ENCODE results near the gene MYO7B.

DNA sequence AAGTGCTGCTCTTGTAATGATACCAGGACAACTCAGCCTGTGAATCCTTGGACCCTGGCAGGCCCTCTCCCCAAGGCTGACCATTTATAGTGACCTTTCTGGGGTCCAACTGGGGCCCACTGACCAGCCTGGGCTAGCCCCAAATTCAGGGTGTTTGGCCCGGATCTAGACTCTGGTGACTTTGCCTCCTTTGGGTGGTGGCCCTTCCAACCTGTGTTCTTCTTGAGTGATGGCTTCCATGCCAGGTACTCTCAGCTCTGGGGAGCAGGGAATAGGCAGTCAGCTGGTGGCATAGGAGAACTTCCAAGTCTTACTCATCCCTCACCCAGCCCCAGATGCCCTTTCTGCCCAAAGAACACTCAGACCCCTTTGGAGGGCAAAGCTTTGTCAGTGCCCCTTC lies 10.3 kb downstream of the MYO7B start:
- TF ChIP-seq, protein P1, sequence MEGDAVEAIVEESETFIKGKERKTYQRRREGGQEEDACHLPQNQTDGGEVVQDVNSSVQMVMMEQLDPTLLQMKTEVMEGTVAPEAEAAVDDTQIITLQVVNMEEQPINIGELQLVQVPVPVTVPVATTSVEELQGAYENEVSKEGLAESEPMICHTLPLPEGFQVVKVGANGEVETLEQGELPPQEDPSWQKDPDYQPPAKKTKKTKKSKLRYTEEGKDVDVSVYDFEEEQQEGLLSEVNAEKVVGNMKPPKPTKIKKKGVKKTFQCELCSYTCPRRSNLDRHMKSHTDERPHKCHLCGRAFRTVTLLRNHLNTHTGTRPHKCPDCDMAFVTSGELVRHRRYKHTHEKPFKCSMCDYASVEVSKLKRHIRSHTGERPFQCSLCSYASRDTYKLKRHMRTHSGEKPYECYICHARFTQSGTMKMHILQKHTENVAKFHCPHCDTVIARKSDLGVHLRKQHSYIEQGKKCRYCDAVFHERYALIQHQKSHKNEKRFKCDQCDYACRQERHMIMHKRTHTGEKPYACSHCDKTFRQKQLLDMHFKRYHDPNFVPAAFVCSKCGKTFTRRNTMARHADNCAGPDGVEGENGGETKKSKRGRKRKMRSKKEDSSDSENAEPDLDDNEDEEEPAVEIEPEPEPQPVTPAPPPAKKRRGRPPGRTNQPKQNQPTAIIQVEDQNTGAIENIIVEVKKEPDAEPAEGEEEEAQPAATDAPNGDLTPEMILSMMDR (IDR thresholded peaks at IDR 0.05; ENCODE audit: low read depth, low read length) = no peak
- no peak for TF ChIP-seq EZH2phosphoT487 (IDR thresholded peaks at IDR 0.05; ENCODE audit: low read depth)

All from OCI-LY3 (cell line).